ENCODE measurements around the gene ZNF746. TPM values are rescaled to one million over a fixed set of nuclear protein-coding genes. Genes with fewer than 3 reads are reported as not detected.

The ZNF746 gene
- total RNA-seq, 1 donor from 2014 or later: 16.7 TPM

- DNase-seq (ENCODE audit: low read depth in 2 of 2): no peak
These were observed 7.4 kb downstream of the ZNF746 start for GRCh38 chr7:149490083-149490760.

- peak in 1 of 2 donors; percentile 25 for DNase-seq (ENCODE audit: low read depth in 2 of 2)
These were observed 8.1 kb downstream of the ZNF746 start for GRCh38 chr7:149489391-149490024.

- no peak for DNase-seq (ENCODE audit: low read depth in 2 of 2)
These were observed 18.0 kb downstream of the ZNF746 start for GRCh38 chr7:149479568-149479967.

- DNase-seq (ENCODE audit: low read depth in 2 of 2): no peak
These were observed 18.9 kb downstream of the ZNF746 start for GRCh38 chr7:149478754-149479153.

GRCh38 chr7:149477494-149478443, 19.8 kb downstream of the ZNF746 start:
- DNase-seq (ENCODE audit: low read depth in 2 of 2): no peak

- DNase-seq (ENCODE audit: low read depth in 2 of 2): no peak
These were observed 20.8 kb downstream of the ZNF746 start for GRCh38 chr7:149476791-149477190.

- no peak for DNase-seq (ENCODE audit: low read depth in 2 of 2)
These were observed 22.2 kb downstream of the ZNF746 start for GRCh38 chr7:149475121-149476045.

GRCh38 chr7:149474309-149475120, 23.1 kb downstream of the ZNF746 start:
- no peak for DNase-seq (ENCODE audit: low read depth in 2 of 2)

GRCh38 chr7:149473251-149473650, 24.4 kb downstream of the ZNF746 start:
- DNase-seq (ENCODE audit: low read depth in 2 of 2): no peak

- no peak for DNase-seq (ENCODE audit: low read depth in 2 of 2)
These were observed 26.2 kb downstream of the ZNF746 start for GRCh38 chr7:149471289-149471953.

GRCh38 chr7:149469806-149470205, 27.8 kb downstream of the ZNF746 start:
- DNase-seq (ENCODE audit: low read depth in 2 of 2): no peak

- no peak for DNase-seq (ENCODE audit: low read depth in 2 of 2)
These were observed 29.4 kb downstream of the ZNF746 start for GRCh38 chr7:149468208-149468607.

- DNase-seq (ENCODE audit: low read depth in 2 of 2): no peak
These were observed 30.2 kb downstream of the ZNF746 start for GRCh38 chr7:149467321-149467859.

GRCh38 chr7:149466364-149466763, 31.2 kb downstream of the ZNF746 start:
- DNase-seq (ENCODE audit: low read depth in 2 of 2): no peak

- no peak for DNase-seq (ENCODE audit: low read depth in 2 of 2)
These were observed 34.0 kb downstream of the ZNF746 start for GRCh38 chr7:149463500-149464161.

GRCh38 chr7:149462101-149462520, 35.5 kb downstream of the ZNF746 start:
- DNase-seq (ENCODE audit: low read depth in 2 of 2): no peak

GRCh38 chr7:149460493-149461277, 36.9 kb downstream of the ZNF746 start, which contains the start of gene ZNF777:
ZNF777 (minus strand) TSS chr7:149461062; CDS start chr7:149456022, 5,040 bp downstream.
- peak; percentile 86 to 90 for DNase-seq (ENCODE audit: low read depth in 2 of 2)

Measured in lung microvascular endothelial cell (primary cell).